OCI-M1 (cell line): ENCODE measurements around the gene MEGF11.

Source experiments
- DNase-seq: peaks from one replicate; lab custom pipeline; 2025; lab: John Stamatoyannopoulos, UW

The MEGF11 gene

GRCh38 chr15:66114863-66115425 is 138.6 kb downstream of the MEGF11 start:
- DNase-seq: no peak

GRCh38 chr15:66112388-66112787 is 141.2 kb downstream of the MEGF11 start:
- DNase-seq: no peak

GRCh38 chr15:66111363-66111762 is 142.2 kb downstream of the MEGF11 start:
- DNase-seq: no peak

- DNase-seq: no peak
Measured at GRCh38 chr15:66110864-66111263, 142.7 kb downstream of the MEGF11 start.

- DNase-seq: no peak
Measured at GRCh38 chr15:66109826-66110225, 143.7 kb downstream of the MEGF11 start.

GRCh38 chr15:66108483-66109265 is 144.9 kb downstream of the MEGF11 start:
- DNase-seq: no peak

- no peak for DNase-seq
Measured at GRCh38 chr15:66107070-66107469, 146.5 kb downstream of the MEGF11 start.

- DNase-seq: no peak
Measured at GRCh38 chr15:66105286-66106265, 148.0 kb downstream of the MEGF11 start.

GRCh38 chr15:66103293-66103590 is 150.3 kb downstream of the MEGF11 start:
- DNase-seq: no peak

GRCh38 chr15:66102563-66103292 is 150.8 kb downstream of the MEGF11 start:
- DNase-seq: no peak

GRCh38 chr15:66101715-66102395 is 151.7 kb downstream of the MEGF11 start:
- no peak for DNase-seq

GRCh38 chr15:66100761-66101160 is 152.8 kb downstream of the MEGF11 start:
- no peak for DNase-seq

- DNase-seq: no peak
Measured at GRCh38 chr15:66099950-66100671, 153.4 kb downstream of the MEGF11 start.

- DNase-seq: no peak
Measured at GRCh38 chr15:66098022-66098363, 155.6 kb downstream of the MEGF11 start.

- no peak for DNase-seq
Measured at GRCh38 chr15:66097151-66098021, 156.2 kb downstream of the MEGF11 start.

- no peak for DNase-seq
Measured at GRCh38 chr15:66096688-66097058, 156.9 kb downstream of the MEGF11 start.

GRCh38 chr15:66095871-66096687 is 157.5 kb downstream of the MEGF11 start:
- DNase-seq: no peak

- DNase-seq: no peak
Measured at GRCh38 chr15:66094331-66094730, 159.2 kb downstream of the MEGF11 start.
